Measurements from ENCODE around the gene CENPX.

DNA sequence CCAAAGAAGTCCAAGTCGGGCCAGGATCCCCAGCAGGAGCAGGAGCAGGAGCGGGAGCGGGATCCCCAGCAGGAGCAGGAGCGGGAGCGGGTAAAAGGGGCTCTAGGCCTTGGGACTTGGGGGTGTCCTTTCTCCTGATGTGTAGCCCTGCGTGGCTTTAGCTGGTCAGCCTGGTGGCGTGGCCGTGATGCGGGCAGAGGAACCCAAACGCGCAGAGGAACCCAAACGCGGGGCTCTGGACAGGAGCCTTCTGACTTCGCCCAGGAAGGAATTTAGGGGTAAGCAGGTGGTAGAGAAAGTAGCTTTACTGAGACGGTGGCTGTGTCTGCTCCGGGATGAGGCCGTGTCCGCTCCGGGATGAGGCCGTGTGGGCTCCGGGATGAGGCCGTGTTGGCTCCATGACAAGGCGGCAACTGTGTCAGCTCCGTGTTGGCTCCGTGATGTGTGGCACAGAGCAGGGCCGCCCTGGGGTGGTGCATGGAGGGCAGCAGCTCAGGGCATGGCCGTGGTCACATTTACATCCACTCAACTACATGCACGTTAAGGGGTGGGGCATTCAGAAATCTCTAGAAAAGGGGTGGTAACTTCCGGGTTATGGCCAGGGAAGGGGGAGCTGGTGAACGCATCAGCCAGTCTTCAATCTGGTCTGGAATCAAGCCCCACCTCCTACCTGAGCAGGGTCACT is 25.8 kb downstream of the CENPX start:
- TF ChIP-seq, protein P1, sequence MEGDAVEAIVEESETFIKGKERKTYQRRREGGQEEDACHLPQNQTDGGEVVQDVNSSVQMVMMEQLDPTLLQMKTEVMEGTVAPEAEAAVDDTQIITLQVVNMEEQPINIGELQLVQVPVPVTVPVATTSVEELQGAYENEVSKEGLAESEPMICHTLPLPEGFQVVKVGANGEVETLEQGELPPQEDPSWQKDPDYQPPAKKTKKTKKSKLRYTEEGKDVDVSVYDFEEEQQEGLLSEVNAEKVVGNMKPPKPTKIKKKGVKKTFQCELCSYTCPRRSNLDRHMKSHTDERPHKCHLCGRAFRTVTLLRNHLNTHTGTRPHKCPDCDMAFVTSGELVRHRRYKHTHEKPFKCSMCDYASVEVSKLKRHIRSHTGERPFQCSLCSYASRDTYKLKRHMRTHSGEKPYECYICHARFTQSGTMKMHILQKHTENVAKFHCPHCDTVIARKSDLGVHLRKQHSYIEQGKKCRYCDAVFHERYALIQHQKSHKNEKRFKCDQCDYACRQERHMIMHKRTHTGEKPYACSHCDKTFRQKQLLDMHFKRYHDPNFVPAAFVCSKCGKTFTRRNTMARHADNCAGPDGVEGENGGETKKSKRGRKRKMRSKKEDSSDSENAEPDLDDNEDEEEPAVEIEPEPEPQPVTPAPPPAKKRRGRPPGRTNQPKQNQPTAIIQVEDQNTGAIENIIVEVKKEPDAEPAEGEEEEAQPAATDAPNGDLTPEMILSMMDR (IDR thresholded peaks at IDR 0.05): no peak
- TF ChIP-seq ZFX (IDR thresholded peaks at IDR 0.05; ENCODE audit: borderline replicate concordance): no peak

Data from 22Rv1 (cell line).